Measurements from ENCODE around the gene EFCAB9. TPM values are rescaled to one million over a fixed set of nuclear protein-coding genes. Genes with fewer than 3 reads are reported as not detected.

Gene EFCAB9
- total RNA-seq, 1 experiment from 2014 or later, result not detected

DNA sequence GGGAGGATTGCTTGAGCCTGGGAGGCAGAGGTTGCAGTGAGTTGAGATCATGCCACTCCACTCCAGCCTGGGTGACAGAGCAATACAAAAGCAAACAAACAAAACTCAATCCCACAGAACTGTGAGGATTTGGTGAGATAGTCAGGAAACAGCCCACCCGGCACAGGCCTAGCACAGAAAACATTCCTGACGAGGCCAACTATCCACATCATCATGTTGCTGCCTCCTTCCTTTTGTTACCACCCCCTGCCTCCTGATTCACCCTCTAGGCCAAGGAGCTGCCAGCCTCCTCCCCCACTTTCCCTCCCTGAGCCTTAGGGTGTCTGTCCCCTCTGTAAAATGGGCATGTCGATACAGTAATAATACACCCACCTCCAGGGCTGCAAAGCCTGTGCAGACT is 44.9 kb upstream of the EFCAB9 start:
- Histone ChIP-seq H4K20me1 (ENCODE audit: insufficient read depth) (no peaks in the 10 kb centered on the region), H3K9me3 (ENCODE audit: control insufficient read depth in 1 of 2, insufficient read depth in 1 of 2, low read depth in 1 of 2, low read length in 2 of 2) (no peaks in the 10 kb centered on the region), H3K4me1 (ENCODE audit: control insufficient read depth in 1 of 2, insufficient read depth in 2 of 2, low read length in 2 of 2) (no peaks in the 10 kb centered on the region), H3K27ac (ENCODE audit: low read depth, low read length) (no peak overlapping the region), H3K9me2 (ENCODE audit: insufficient read depth) (no peaks in the 10 kb centered on the region), H3K4me2 (ENCODE audit: low read length) (no peak overlapping the region), H3K4me3 (replicated peaks in 1 of 2; ENCODE audit: low read depth in 1 of 2, low read length in 2 of 2) (no peak overlapping the region), H2AFZ (ENCODE audit: low read depth, low read length, poor library complexity, severe bottlenecking) (no peak overlapping the region), H3K36me3 (ENCODE audit: control insufficient read depth in 1 of 2, insufficient read depth in 2 of 2, low read length in 2 of 2) (no peaks in the 10 kb centered on the region), H3K27me3 (ENCODE audit: insufficient read depth, low read length) (no peaks in the 10 kb centered on the region), H3K9ac (ENCODE audit: low read length) (no peak overlapping the region), H3K79me2 (ENCODE audit: insufficient read depth, low read length) (no peaks in the 10 kb centered on the region)
- DNase-seq (ENCODE audit: low read depth, low spot score) (no peak), ATAC-seq (no peak)
- ChIA-PET CTCF (no interaction called here), POLR2A (no interaction called here), RAD21 (ENCODE audit: low non-redundant PET in 1 of 2, low total read pairs in 2 of 2, uncharacterized antibody in 2 of 2, unreplicated experiment in 2 of 2) (no interaction called here)
- BruUV-seq (replicated peaks), result no TSS peak
- intact Hi-C loops (cut with micrococcal nuclease), result no loop called here
- TF ChIP-seq POLR2AphosphoS5 (IDR thresholded peaks at IDR 0.05; ENCODE audit: low read depth, low read length), result no peak
- TF ChIP-seq ZNF274 (IDR thresholded peaks at IDR 0.05; ENCODE audit: low read depth, low read length), result no peak
- TF ChIP-seq RAD21 (IDR thresholded peaks at IDR 0.05; ENCODE audit: low read depth), result no peak
- TF ChIP-seq, protein P1, sequence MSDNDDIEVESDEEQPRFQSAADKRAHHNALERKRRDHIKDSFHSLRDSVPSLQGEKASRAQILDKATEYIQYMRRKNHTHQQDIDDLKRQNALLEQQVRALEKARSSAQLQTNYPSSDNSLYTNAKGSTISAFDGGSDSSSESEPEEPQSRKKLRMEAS (IDR thresholded peaks at IDR 0.05), result no peak
- TF ChIP-seq SRF (IDR thresholded peaks at IDR 0.05; ENCODE audit: low read depth), result no peak
- TF ChIP-seq CBX3 (IDR thresholded peaks at IDR 0.05; ENCODE audit: low read depth), result no peak
- no peak for TF ChIP-seq TCF7L2 (IDR thresholded peaks at IDR 0.05; ENCODE audit: borderline replicate concordance, extremely low read depth, insufficient read depth, insufficient read length)
- TF ChIP-seq CEBPB (IDR thresholded peaks at IDR 0.05; ENCODE audit: low read depth), result no peak
- TF ChIP-seq POLR2A (IDR thresholded peaks at IDR 0.05; ENCODE audit: borderline replicate concordance, extremely low read depth, insufficient read depth, insufficient read length), result no peak
- TF ChIP-seq, protein P2, sequence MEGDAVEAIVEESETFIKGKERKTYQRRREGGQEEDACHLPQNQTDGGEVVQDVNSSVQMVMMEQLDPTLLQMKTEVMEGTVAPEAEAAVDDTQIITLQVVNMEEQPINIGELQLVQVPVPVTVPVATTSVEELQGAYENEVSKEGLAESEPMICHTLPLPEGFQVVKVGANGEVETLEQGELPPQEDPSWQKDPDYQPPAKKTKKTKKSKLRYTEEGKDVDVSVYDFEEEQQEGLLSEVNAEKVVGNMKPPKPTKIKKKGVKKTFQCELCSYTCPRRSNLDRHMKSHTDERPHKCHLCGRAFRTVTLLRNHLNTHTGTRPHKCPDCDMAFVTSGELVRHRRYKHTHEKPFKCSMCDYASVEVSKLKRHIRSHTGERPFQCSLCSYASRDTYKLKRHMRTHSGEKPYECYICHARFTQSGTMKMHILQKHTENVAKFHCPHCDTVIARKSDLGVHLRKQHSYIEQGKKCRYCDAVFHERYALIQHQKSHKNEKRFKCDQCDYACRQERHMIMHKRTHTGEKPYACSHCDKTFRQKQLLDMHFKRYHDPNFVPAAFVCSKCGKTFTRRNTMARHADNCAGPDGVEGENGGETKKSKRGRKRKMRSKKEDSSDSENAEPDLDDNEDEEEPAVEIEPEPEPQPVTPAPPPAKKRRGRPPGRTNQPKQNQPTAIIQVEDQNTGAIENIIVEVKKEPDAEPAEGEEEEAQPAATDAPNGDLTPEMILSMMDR (IDR thresholded peaks at IDR 0.05 in 2 of 3, conservative IDR thresholded peaks at IDR 0.05 in 1 of 3; ENCODE audit: borderline replicate concordance in 1 of 3, insufficient read depth in 1 of 3, low read depth in 2 of 3, low read length in 2 of 3), result no peak
- TF ChIP-seq JUND (IDR thresholded peaks at IDR 0.05), result no peak
- TF ChIP-seq EZH2phosphoT487 (IDR thresholded peaks at IDR 0.05; ENCODE audit: borderline replicate concordance), result no peak
- TF ChIP-seq FOSL1 (IDR thresholded peaks at IDR 0.05; ENCODE audit: low read depth), result no peak
- TF ChIP-seq, protein P3, sequence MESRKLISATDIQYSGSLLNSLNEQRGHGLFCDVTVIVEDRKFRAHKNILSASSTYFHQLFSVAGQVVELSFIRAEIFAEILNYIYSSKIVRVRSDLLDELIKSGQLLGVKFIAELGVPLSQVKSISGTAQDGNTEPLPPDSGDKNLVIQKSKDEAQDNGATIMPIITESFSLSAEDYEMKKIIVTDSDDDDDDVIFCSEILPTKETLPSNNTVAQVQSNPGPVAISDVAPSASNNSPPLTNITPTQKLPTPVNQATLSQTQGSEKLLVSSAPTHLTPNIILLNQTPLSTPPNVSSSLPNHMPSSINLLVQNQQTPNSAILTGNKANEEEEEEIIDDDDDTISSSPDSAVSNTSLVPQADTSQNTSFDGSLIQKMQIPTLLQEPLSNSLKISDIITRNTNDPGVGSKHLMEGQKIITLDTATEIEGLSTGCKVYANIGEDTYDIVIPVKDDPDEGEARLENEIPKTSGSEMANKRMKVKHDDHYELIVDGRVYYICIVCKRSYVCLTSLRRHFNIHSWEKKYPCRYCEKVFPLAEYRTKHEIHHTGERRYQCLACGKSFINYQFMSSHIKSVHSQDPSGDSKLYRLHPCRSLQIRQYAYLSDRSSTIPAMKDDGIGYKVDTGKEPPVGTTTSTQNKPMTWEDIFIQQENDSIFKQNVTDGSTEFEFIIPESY (IDR thresholded peaks at IDR 0.05; ENCODE audit: extremely low read depth, insufficient replicate concordance, low read length), result no peak
- no peak for TF ChIP-seq ELF1 (IDR thresholded peaks at IDR 0.05; ENCODE audit: borderline replicate concordance, low read depth)
- TF ChIP-seq EGR1 (IDR thresholded peaks at IDR 0.05; ENCODE audit: low read depth), result no peak
- no peak for TF ChIP-seq SIN3A (IDR thresholded peaks at IDR 0.05; ENCODE audit: low read depth)
- TF ChIP-seq ZFX (IDR thresholded peaks at IDR 0.05), result no peak
- TF ChIP-seq, protein P4, sequence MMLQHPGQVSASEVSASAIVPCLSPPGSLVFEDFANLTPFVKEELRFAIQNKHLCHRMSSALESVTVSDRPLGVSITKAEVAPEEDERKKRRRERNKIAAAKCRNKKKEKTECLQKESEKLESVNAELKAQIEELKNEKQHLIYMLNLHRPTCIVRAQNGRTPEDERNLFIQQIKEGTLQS (IDR thresholded peaks at IDR 0.05), result no peak
- TF ChIP-seq, protein P5, sequence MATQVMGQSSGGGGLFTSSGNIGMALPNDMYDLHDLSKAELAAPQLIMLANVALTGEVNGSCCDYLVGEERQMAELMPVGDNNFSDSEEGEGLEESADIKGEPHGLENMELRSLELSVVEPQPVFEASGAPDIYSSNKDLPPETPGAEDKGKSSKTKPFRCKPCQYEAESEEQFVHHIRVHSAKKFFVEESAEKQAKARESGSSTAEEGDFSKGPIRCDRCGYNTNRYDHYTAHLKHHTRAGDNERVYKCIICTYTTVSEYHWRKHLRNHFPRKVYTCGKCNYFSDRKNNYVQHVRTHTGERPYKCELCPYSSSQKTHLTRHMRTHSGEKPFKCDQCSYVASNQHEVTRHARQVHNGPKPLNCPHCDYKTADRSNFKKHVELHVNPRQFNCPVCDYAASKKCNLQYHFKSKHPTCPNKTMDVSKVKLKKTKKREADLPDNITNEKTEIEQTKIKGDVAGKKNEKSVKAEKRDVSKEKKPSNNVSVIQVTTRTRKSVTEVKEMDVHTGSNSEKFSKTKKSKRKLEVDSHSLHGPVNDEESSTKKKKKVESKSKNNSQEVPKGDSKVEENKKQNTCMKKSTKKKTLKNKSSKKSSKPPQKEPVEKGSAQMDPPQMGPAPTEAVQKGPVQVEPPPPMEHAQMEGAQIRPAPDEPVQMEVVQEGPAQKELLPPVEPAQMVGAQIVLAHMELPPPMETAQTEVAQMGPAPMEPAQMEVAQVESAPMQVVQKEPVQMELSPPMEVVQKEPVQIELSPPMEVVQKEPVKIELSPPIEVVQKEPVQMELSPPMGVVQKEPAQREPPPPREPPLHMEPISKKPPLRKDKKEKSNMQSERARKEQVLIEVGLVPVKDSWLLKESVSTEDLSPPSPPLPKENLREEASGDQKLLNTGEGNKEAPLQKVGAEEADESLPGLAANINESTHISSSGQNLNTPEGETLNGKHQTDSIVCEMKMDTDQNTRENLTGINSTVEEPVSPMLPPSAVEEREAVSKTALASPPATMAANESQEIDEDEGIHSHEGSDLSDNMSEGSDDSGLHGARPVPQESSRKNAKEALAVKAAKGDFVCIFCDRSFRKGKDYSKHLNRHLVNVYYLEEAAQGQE (IDR thresholded peaks at IDR 0.05; ENCODE audit: low read depth), result no peak
